NCI-H748 treated with DMSO at 0.1 percent for 48 hours (cell line): Measurements from ENCODE around the gene TXNDC11.

Experiments used
- DNase-seq: peaks from one replicate; lab custom pipeline; 2025; lab: John Stamatoyannopoulos, UW

The TXNDC11 gene

GRCh38 chr16:11719171-11719570 lies 23.5 kb downstream of the TXNDC11 start:
- DNase-seq: no peak

GRCh38 chr16:11717811-11718210 lies 24.8 kb downstream of the TXNDC11 start:
- DNase-seq: no peak

DNA sequence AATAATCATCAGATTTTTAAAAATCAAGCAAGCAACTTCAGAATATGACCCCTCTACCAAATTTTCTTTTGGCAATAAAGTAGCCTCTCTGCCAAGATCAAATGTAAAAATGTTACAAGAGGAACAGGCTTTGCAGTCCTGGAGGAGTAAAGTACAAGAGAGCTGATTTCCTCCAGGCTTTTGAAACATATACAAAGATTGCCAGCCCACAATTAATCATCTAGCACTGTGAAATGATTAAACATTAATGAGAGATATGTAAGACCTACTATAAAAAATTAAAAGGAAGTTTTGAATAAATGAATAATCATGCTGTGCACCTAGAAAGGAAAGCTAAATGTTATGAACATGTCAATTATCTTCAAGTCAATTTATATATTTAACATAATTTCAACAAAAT lies 26.3 kb downstream of the TXNDC11 start:
- DNase-seq: no peak

- no peak for DNase-seq
These were observed 27.3 kb downstream of the TXNDC11 start for GRCh38 chr16:11715246-11715947.

DNA sequence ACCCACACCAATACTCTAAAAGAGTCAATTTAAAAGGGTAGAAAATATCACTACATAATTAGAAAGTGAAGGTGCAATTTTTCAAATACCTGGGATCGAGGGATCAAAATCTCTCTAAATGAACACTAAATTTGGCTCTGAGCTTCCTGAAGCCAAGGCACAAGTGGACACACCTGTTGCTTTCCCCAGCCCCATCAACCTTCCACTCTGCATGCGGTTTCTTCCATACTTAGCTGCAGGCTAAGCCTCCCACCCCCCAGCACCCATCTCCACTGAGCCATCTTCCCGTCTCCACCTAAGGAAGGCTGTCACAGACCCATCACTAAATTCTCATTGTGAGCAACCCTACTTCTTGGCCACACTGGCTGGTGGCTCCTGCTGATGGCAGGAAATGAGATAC lies 30.5 kb downstream of the TXNDC11 start:
- DNase-seq: no peak

GRCh38 chr16:11711662-11712061 lies 31.0 kb downstream of the TXNDC11 start:
- DNase-seq: no peak

GRCh38 chr16:11708421-11708820 lies 34.2 kb downstream of the TXNDC11 start:
- DNase-seq: no peak

GRCh38 chr16:11707679-11708197 lies 34.9 kb downstream of the TXNDC11 start:
- DNase-seq: no peak

- no peak for DNase-seq
These were observed 36.4 kb downstream of the TXNDC11 start for GRCh38 chr16:11706180-11706742.

DNA sequence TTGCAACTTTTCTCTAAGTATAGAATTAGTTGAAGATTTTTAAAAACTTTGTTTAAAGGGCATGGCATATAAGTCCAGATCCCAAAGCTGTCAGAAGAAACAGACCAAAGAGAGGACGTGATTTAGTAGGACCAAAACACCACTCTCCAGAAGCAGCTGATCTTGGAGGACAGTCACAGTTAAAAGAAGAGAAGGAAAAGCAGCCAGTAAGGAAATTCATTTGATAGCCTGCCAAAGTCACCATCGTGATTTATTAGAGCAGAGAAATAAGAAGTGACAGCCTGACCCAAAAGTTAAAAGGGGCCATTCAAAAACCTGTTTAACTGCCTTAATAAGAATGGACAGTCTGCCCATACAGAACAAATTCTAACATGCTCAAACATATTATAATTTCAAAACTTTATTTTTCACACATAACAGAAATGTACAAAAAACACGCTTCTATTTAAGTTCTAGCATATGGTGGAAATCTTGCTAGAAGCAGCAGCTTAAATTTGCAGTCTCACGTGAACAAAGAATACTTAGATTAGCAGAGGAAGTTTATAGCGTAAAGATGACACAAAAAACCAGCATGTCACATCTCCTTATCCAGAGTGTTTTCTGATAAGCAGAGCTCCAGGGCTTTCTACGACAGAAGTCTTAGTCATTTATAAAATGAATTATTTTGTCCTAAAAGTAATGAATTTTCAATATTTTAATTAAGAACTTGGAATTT lies 37.2 kb downstream of the TXNDC11 start:
- no peak for DNase-seq

- no peak for DNase-seq
These were observed 42.2 kb downstream of the TXNDC11 start for GRCh38 chr16:11700264-11701029.

- DNase-seq: no peak
These were observed 43.3 kb downstream of the TXNDC11 start for GRCh38 chr16:11699234-11699894.

GRCh38 chr16:11698271-11698689 lies 44.4 kb downstream of the TXNDC11 start:
- DNase-seq: no peak

- no peak for DNase-seq
These were observed 45.3 kb downstream of the TXNDC11 start for GRCh38 chr16:11697319-11697718.

GRCh38 chr16:11696266-11697012 lies 46.2 kb downstream of the TXNDC11 start:
- DNase-seq: no peak

- DNase-seq: no peak
These were observed 50.0 kb downstream of the TXNDC11 start for GRCh38 chr16:11692651-11693050.

- no peak for DNase-seq
These were observed 50.5 kb downstream of the TXNDC11 start for GRCh38 chr16:11692171-11692570.

- DNase-seq: no peak
These were observed 50.9 kb downstream of the TXNDC11 start for GRCh38 chr16:11691771-11692170.

DNA sequence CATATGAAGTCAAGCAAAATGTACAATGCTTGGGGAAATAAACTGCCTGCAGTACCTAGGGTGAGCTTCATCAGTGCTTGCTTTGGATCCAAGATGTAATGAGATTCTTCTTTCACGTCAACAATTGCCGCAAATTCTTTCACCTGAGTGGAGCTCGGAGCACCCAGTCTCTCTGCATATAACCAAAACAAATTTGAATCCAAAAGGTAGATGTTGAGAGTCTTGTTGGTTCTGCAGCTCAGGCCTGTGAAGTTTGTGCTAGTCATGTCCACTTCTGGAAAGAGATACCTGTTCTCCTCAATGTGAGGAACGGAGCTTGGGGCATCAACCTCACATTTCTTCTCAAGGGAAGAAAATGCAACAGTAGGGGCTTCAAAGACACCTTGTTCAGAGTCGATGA lies 51.4 kb downstream of the TXNDC11 start:
- DNase-seq: no peak

DNA sequence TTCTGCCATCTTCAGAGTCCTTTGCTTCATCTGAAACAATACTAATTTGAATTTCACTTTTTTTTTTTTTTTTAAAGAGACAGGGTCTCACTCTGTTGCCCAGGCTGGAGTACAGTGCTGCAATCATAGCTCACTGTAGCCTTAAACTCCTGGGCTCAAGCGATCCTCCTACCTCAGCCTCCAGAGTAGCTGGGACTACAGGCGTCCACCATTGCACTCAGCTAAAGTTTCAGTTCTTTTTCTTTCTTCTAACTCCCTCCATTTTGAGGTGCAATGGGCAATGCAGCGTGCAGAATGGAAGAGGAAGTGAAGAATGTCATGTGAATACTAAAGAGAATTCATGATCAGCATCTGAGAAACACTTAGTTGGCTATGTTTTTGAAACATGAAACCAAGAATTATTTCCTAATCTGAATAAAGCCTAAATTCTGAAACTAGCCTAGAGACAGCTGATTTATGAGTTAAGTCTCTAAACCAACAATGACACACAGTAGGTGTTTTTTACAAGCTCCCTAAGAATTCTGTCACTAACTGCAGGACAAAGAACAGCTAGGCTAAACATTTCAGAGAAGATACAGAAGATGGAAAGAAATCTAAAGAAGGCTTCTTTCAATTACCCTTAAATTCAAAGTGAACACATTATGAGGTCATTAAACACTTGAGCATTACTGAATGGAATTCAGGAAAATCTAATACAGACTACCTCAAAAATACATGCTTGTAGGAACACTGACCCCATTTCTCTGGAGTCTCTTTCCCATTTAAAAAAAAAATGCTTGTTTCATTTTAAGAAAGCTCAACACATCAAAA lies 53.4 kb downstream of the TXNDC11 start:
- DNase-seq: no peak
